HL-60 (cell line): Measurements from ENCODE around the gene RCOR3.

Experiments
- GABPA ChIP-seq: IDR thresholded peaks from 2 replicates; pipeline ENCODE4 v1.6.1; 2012; ENCODE audit warnings: low read depth
- POLR2AphosphoS5 ChIP-seq: IDR thresholded peaks from 2 replicates; pipeline ENCODE4 v1.6.1; 2012; ENCODE audit warnings: low read depth
- SPI1 ChIP-seq: IDR thresholded peaks from 2 replicates; pipeline ENCODE4 v1.6.1; 2012; ENCODE audit warnings: low read depth, mild to moderate bottlenecking, borderline replicate concordance
- TF ChIP-seq, protein P1 (sequence below): IDR thresholded peaks from one replicate; pipeline ENCODE4 v1.5.1; 2011; ENCODE audit warnings: low read length, control low read depth, inconsistent platforms; ENCODE audit not compliant: insufficient read depth
- TF ChIP-seq, protein P2 (sequence below): IDR thresholded peaks from 2 replicates; pipeline ENCODE4 v1.6.1; 2012; ENCODE audit warnings: low read depth; ENCODE audit not compliant: insufficient replicate concordance

DNA sequence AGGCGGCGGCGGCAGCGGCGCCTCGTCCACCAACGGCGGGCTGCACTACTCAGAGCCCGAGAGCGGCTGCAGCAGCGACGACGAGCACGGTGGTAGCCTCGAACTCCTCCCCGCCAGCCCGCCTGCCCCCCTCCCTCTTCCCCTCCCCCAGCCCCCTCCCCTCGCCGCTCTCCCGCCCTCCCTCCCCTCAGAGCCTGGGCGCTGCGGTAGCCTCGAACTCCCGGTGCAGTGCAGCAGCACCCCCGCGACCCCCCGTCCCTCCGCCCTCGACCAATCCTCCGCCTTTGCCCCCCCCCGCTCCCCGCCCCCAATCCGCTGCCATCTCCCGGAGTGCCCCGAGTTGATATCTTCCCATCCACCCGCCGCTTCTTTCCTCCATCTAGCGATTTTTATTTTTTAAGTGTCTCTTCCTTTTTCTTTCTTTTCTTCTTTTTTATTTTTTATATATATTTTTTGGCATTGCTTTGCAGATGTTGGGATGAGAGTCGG lies 516 bp downstream of the RCOR3 start:
- TF ChIP-seq POLR2AphosphoS5, result no peak
- TF ChIP-seq, protein P1, sequence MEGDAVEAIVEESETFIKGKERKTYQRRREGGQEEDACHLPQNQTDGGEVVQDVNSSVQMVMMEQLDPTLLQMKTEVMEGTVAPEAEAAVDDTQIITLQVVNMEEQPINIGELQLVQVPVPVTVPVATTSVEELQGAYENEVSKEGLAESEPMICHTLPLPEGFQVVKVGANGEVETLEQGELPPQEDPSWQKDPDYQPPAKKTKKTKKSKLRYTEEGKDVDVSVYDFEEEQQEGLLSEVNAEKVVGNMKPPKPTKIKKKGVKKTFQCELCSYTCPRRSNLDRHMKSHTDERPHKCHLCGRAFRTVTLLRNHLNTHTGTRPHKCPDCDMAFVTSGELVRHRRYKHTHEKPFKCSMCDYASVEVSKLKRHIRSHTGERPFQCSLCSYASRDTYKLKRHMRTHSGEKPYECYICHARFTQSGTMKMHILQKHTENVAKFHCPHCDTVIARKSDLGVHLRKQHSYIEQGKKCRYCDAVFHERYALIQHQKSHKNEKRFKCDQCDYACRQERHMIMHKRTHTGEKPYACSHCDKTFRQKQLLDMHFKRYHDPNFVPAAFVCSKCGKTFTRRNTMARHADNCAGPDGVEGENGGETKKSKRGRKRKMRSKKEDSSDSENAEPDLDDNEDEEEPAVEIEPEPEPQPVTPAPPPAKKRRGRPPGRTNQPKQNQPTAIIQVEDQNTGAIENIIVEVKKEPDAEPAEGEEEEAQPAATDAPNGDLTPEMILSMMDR, result no peak
- no peak for TF ChIP-seq GABPA
- TF ChIP-seq, protein P2, sequence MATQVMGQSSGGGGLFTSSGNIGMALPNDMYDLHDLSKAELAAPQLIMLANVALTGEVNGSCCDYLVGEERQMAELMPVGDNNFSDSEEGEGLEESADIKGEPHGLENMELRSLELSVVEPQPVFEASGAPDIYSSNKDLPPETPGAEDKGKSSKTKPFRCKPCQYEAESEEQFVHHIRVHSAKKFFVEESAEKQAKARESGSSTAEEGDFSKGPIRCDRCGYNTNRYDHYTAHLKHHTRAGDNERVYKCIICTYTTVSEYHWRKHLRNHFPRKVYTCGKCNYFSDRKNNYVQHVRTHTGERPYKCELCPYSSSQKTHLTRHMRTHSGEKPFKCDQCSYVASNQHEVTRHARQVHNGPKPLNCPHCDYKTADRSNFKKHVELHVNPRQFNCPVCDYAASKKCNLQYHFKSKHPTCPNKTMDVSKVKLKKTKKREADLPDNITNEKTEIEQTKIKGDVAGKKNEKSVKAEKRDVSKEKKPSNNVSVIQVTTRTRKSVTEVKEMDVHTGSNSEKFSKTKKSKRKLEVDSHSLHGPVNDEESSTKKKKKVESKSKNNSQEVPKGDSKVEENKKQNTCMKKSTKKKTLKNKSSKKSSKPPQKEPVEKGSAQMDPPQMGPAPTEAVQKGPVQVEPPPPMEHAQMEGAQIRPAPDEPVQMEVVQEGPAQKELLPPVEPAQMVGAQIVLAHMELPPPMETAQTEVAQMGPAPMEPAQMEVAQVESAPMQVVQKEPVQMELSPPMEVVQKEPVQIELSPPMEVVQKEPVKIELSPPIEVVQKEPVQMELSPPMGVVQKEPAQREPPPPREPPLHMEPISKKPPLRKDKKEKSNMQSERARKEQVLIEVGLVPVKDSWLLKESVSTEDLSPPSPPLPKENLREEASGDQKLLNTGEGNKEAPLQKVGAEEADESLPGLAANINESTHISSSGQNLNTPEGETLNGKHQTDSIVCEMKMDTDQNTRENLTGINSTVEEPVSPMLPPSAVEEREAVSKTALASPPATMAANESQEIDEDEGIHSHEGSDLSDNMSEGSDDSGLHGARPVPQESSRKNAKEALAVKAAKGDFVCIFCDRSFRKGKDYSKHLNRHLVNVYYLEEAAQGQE, result no peak
- no peak for TF ChIP-seq SPI1
